Nephron progenitor cell (in vitro differentiated cells): ENCODE measurements around the gene INO80C.

ENCODE experiments used
- DNase-seq: peaks from one replicate; pipeline ENCODE4 v3.0.0; 2021
- H3K27ac Mint-ChIP-seq: 2 replicates; pipeline ENCODE4 v1.8.0; 2021; ENCODE audit warnings: mild to moderate bottlenecking, moderate library complexity, mixed read lengths
- H3K27me3 Mint-ChIP-seq: 2 replicates; pipeline ENCODE4 v1.8.0; 2021; ENCODE audit warnings: mild to moderate bottlenecking, low read depth, mixed read lengths; ENCODE audit not compliant: poor library complexity
- H3K36me3 Mint-ChIP-seq: 2 replicates; pipeline ENCODE4 v1.8.0; 2021; ENCODE audit warnings: low read depth, mixed read lengths
- H3K4me1 Mint-ChIP-seq: 2 replicates; pipeline ENCODE4 v1.8.0; 2021; ENCODE audit warnings: mixed read lengths
- H3K4me3 Mint-ChIP-seq: 2 replicates; pipeline ENCODE4 v1.8.0; 2021; ENCODE audit warnings: mild to moderate bottlenecking, moderate library complexity, mixed read lengths
- H3K9me3 Mint-ChIP-seq: 2 replicates; pipeline ENCODE4 v1.8.0; 2021; ENCODE audit warnings: mild to moderate bottlenecking, moderate library complexity, mixed read lengths
- TF ChIP-seq, protein P1 (sequence below): fragments of 200-600 bp; sonication (generic); IDR thresholded peaks from 2 replicates; pipeline ENCODE4 v1.5.0; 2021; ENCODE audit warnings: antibody characterized with exemption

The INO80C gene

DNA sequence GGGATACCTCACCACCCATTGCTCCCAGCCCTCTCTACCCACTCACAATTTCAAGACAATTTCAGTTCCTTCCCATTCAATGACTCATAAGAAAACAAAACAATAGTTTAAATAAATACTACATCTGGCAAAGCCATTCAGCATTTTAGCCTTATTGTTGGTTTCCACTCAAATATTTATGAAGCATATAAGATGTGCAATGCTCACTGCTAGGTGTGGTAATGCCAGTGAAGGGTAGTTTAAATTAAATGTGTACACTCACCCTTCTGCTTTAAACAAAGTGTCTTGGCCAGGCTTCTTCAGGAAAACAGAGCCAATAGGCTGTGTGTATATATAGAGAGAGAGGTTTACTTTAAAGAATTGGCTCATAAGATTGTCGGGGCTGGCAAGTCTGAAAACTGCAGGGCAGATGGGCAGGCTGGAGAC is 37.0 kb downstream of the INO80C start:
- no peak overlapping the region for H3K4me3 Mint-ChIP-seq
- no peaks in the 10 kb centered on the region for H3K9me3 Mint-ChIP-seq
- TF ChIP-seq, protein P1, sequence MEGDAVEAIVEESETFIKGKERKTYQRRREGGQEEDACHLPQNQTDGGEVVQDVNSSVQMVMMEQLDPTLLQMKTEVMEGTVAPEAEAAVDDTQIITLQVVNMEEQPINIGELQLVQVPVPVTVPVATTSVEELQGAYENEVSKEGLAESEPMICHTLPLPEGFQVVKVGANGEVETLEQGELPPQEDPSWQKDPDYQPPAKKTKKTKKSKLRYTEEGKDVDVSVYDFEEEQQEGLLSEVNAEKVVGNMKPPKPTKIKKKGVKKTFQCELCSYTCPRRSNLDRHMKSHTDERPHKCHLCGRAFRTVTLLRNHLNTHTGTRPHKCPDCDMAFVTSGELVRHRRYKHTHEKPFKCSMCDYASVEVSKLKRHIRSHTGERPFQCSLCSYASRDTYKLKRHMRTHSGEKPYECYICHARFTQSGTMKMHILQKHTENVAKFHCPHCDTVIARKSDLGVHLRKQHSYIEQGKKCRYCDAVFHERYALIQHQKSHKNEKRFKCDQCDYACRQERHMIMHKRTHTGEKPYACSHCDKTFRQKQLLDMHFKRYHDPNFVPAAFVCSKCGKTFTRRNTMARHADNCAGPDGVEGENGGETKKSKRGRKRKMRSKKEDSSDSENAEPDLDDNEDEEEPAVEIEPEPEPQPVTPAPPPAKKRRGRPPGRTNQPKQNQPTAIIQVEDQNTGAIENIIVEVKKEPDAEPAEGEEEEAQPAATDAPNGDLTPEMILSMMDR = no peak
- H3K27ac Mint-ChIP-seq = no peak overlapping the region
- no peak for DNase-seq
- H3K36me3 Mint-ChIP-seq = no peaks in the 10 kb centered on the region
- H3K4me1 Mint-ChIP-seq = peaks cover 25% of the 10 kb centered on the region
- H3K27me3 Mint-ChIP-seq = peaks cover 7% of the 10 kb centered on the region

DNA sequence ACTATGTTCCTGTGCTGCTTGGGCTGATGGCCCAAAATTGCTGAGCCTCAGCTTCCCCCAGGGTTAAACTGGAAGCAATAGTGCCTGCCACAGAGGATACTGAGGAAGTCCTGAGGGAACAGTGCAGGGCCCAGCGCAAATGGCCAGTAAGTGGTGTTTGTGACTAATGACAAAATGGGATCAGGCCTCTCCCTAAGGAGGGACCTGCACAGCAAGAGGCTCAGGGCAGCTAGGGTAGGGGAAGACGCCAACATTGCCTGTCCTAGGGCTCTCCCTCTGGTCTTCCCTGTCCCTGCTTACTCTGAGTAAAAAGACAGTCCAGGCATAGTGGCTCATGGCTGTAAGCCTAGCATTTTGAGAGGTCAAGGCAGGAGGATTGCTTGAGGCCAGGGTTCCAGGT is 37.8 kb downstream of the INO80C start:
- Mint-ChIP-seq H3K4me1 (peaks cover 25% of the 10 kb centered on the region), H3K9me3 (no peaks in the 10 kb centered on the region), H3K27ac (no peak overlapping the region), H3K4me3 (no peak overlapping the region), H3K27me3 (peaks cover 7% of the 10 kb centered on the region), H3K36me3 (no peaks in the 10 kb centered on the region)
- DNase-seq = no peak
- TF ChIP-seq, protein P1 = no peak

DNA sequence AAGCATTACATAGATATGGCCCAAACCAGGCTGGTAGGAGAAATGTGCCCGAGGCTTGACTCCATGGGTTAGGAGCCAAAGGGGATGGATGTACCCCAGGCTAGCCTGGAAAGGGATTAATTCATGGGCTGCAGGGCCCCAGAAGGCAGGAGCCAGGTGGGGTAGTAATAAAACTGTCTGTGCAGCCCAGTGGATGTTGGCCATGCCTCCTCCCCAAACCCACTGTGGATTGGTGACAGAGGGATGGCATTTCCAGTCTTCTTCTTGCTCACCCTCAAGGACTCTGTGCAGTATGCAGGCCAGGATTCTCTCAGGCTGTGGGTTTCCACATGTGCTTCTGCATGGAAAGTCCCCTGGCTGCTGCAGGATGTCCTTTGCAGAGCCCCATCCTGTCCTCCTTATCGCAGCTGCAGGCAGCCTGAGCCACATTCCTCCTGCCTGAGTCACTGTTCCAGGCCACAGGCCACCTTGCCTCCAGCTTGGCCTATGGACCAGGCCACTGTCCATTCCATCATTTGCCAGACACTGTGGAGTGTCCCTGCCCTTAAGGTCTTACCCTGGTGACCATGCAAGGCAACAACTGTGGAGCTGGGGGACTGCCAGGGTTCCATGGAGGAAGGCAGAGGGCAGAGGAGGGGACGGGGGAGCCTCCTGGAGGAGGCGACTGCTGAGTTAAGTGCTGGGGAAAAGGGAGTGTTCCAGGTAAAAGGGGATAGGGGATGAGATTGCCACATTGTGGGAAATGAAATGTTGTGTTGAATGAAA is 38.9 kb downstream of the INO80C start:
- TF ChIP-seq, protein P1 = no peak
- peaks cover 7% of the 10 kb centered on the region for H3K27me3 Mint-ChIP-seq
- peak overlapping the region; percentile 86 for H3K27ac Mint-ChIP-seq
- no peaks in the 10 kb centered on the region for H3K9me3 Mint-ChIP-seq
- no peaks in the 10 kb centered on the region for H3K36me3 Mint-ChIP-seq
- DNase-seq = no peak
- peaks cover 25% of the 10 kb centered on the region for H3K4me1 Mint-ChIP-seq
- peak overlapping the region; percentile 28 for H3K4me3 Mint-ChIP-seq

DNA sequence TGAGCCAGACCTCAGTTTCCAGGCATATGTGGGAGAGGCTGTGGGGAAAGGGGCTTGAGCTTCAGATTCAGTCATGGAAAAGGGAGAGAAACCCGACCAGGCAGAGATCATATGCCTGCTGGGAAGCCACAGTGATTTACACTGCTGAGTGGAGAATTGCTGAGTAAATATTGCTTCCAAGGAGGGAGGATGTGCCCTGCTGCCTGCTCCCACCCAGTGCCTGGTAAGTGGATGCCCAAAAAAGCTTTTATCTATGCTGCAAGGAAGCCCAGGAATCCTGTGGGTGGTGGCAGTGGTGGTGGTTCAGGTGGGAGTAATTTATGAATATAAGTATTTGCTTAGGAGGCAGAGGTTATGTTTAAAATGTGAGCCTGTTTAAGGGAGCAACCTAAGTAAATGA is 39.5 kb downstream of the INO80C start:
- no peaks in the 10 kb centered on the region for H3K9me3 Mint-ChIP-seq
- TF ChIP-seq, protein P1 = no peak
- peak overlapping the region; percentile 86 for H3K27ac Mint-ChIP-seq
- no peak for DNase-seq
- no peak overlapping the region for H3K4me3 Mint-ChIP-seq
- H3K4me1 Mint-ChIP-seq = peaks cover 25% of the 10 kb centered on the region
- no peaks in the 10 kb centered on the region for H3K36me3 Mint-ChIP-seq
- peaks cover 7% of the 10 kb centered on the region for H3K27me3 Mint-ChIP-seq

DNA sequence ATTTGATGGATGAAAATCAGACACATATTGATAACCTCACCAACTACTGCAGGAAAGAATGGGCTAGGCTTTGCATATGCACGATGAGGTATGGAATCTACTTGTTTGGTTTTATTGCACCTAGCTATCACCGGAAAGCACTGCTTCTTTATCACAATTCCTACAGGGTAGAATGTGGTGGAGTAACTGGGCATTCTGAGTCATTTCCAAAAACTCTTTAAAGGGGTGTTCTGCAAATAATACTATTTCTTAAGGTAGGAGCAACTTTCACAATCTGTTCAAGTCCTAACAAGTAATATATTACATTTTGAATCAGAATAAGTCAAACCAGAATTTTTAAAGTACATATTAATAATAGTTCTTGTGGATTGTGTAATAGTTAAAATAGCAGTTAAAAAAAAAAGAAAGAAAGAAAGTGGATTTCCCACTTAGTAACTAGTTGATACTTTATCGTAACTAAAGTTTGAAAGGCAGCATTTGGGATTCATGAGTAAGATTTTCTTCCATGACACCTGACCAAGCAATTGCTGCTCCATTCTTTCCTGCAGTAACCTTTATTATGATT is 40.5 kb downstream of the INO80C start:
- no peak overlapping the region for H3K4me3 Mint-ChIP-seq
- no peaks in the 10 kb centered on the region for H3K9me3 Mint-ChIP-seq
- H3K36me3 Mint-ChIP-seq = no peaks in the 10 kb centered on the region
- no peak overlapping the region for H3K27ac Mint-ChIP-seq
- TF ChIP-seq, protein P1 = no peak
- H3K27me3 Mint-ChIP-seq = peaks cover 7% of the 10 kb centered on the region
- DNase-seq = no peak
- H3K4me1 Mint-ChIP-seq = peaks cover 25% of the 10 kb centered on the region
